CD4-positive, alpha-beta T cell (primary cell): Measurements from ENCODE around the gene NEB. TPM values are rescaled to one million over a fixed set of nuclear protein-coding genes. Genes with fewer than 3 reads are reported as not detected.

Experiments used
- ATAC-seq: fragments of 200-7000 bp; cut with Tn5 transposase; one replicate; pipeline ENCODE4 v1.10.0; 2022; ENCODE audit warnings: mild to moderate bottlenecking; ENCODE audit not compliant: poor library complexity
- CTCF ChIA-PET: fragments of 350-600 bp; sonication (Branson Sonifier 250); formaldehyde crosslinking; loops from one replicate; lab custom pipeline; 2021; ENCODE audit warnings: antibody characterized with exemption, inconsistent platforms; lab: Charles Lee
- POLR2A ChIA-PET: fragments of 350-600 bp; sonication (Branson Sonifier 250); formaldehyde crosslinking; loops from one replicate; lab custom pipeline; 2021; ENCODE audit warnings: antibody characterized with exemption, inconsistent platforms; lab: Charles Lee
- DNase-seq, 14 experiments: peaks; one replicate each; pipeline ENCODE4 v3.0.0-alpha.2; 2013 to 2020; ENCODE audit warnings: mixed read lengths in 2 of 14
- H3K27ac ChIP-seq, 2 donors: one replicate each; pipeline versions ENCODE4 v1.5.1 to v1.7.0; 2013; ENCODE audit warnings: low read length in 2 of 2, low read depth in 1 of 2, mild to moderate bottlenecking in 1 of 2
- H3K27me3 ChIP-seq, 2 experiments: 1 replicate in 1 of 2; 2 replicates in 1 of 2; pipeline versions ENCODE4 v1.6.1 to v1.7.0; 2013; ENCODE audit warnings: low read length in 2 of 2, control low read depth in 1 of 2, mild to moderate bottlenecking in 1 of 2, moderate library complexity in 1 of 2; ENCODE audit not compliant: insufficient read depth in 2 of 2, control insufficient read depth in 1 of 2
- H3K36me3 ChIP-seq: one replicate; pipeline ENCODE4 v1.6.1; 2013; ENCODE audit warnings: low read length, control low read depth; ENCODE audit not compliant: insufficient read depth
- H3K4me1 ChIP-seq: one replicate; pipeline ENCODE4 v1.6.1; 2013; ENCODE audit warnings: low read length, control low read depth; ENCODE audit not compliant: insufficient read depth
- H3K4me3 ChIP-seq: one replicate; pipeline ENCODE4 v1.5.1; 2013; ENCODE audit warnings: mild to moderate bottlenecking, low read length, moderate library complexity
- H3K9me3 ChIP-seq, 2 experiments: 1 replicate in 1 of 2; 2 replicates in 1 of 2; pipeline versions ENCODE4 v1.6.1 to v1.7.0; 2013; ENCODE audit warnings: low read length in 2 of 2, mild to moderate bottlenecking in 2 of 2, control low read depth in 1 of 2, moderate library complexity in 1 of 2; ENCODE audit not compliant: control insufficient read depth in 1 of 2, insufficient read depth in 1 of 2
- H3K27ac Mint-ChIP-seq: one replicate; pipeline ENCODE4 v1.8.0; 2020; ENCODE audit warnings: mixed read lengths
- H3K27me3 Mint-ChIP-seq: one replicate; pipeline ENCODE4 v1.8.0; 2021; ENCODE audit warnings: mixed read lengths
- H3K36me3 Mint-ChIP-seq: one replicate; pipeline ENCODE4 v1.8.0; 2021; ENCODE audit warnings: low read depth, mixed read lengths
- H3K4me1 Mint-ChIP-seq: one replicate; pipeline ENCODE4 v1.8.0; 2021; ENCODE audit warnings: low read depth, mixed read lengths
- H3K4me3 Mint-ChIP-seq: one replicate; pipeline ENCODE4 v1.8.0; 2020; ENCODE audit warnings: mild to moderate bottlenecking, mixed read lengths
- H3K9me3 Mint-ChIP-seq: one replicate; pipeline ENCODE4 v1.8.0; 2020; ENCODE audit warnings: mixed read lengths
- intact Hi-C, 2 experiments: fragments of 100-400 bp; cut with DNase I in 1 of 2; cut with micrococcal nuclease in 1 of 2; formaldehyde crosslinking; loops; one replicate each; pipeline versions ENCODE4 v1.15.1 to v1.9.0; 2023 to 2025; cut with DNase I, micrococcal nuclease
- total RNA-seq, 174 experiments: library from RNA in 2 of 174; stranded (reverse) in 2 of 174; gene quantifications; one replicate each; pipeline ENCODE4 v1.2.3 and lab custom pipeline; 2021 to 2026
- TF ChIP-seq, protein P1 (sequence below): fragments of 200-600 bp; IDR thresholded peaks from one replicate; pipeline ENCODE4 v1.8.0; 2022; ENCODE audit warnings: antibody characterized with exemption, mild to moderate bottlenecking

Gene NEB
- total RNA-seq, 2 experiments from 2014 or later, result 1.2 to 1.8 TPM

DNA sequence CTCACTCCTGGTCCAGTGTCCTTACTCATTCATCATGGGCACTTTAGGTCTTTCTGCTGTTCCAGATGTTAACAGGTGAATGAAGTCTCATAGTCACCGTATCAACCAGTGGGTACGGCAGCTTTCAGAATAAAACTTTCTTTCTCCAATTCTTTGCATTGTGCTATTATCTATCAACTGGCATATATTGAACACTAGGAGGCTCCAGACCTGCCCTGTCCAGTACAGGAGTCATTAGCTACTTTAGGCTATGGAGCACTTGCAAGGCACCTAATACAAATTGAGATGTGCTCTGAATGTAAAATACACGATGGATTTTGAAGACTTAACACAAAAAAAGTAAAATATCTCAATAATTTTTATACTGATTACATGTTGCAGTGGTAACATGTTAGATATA lies 43.2 kb upstream of the NEB start:
- Mint-ChIP-seq H3K4me3 (no peak overlapping the region), H3K9me3 (peaks cover 2% of the 10 kb centered on the region), H3K27me3 (no peaks in the 10 kb centered on the region), H3K36me3 (peaks cover 63% of the 10 kb centered on the region), H3K4me1 (no peaks in the 10 kb centered on the region), H3K27ac (no peak overlapping the region)
- H3K9me3 ChIP-seq, result no peaks in the 10 kb centered on the region
- peaks cover 3% of the 10 kb centered on the region for H3K36me3 ChIP-seq
- H3K27me3 ChIP-seq, result no peaks in the 10 kb centered on the region
- no peak overlapping the region for H3K27ac ChIP-seq
- DNase-seq, result no peak
- ChIA-PET POLR2A (no interaction called here), CTCF (no interaction called here)
- H3K4me1 ChIP-seq, result no peaks in the 10 kb centered on the region
- no peak for ATAC-seq
- TF ChIP-seq, protein P1, sequence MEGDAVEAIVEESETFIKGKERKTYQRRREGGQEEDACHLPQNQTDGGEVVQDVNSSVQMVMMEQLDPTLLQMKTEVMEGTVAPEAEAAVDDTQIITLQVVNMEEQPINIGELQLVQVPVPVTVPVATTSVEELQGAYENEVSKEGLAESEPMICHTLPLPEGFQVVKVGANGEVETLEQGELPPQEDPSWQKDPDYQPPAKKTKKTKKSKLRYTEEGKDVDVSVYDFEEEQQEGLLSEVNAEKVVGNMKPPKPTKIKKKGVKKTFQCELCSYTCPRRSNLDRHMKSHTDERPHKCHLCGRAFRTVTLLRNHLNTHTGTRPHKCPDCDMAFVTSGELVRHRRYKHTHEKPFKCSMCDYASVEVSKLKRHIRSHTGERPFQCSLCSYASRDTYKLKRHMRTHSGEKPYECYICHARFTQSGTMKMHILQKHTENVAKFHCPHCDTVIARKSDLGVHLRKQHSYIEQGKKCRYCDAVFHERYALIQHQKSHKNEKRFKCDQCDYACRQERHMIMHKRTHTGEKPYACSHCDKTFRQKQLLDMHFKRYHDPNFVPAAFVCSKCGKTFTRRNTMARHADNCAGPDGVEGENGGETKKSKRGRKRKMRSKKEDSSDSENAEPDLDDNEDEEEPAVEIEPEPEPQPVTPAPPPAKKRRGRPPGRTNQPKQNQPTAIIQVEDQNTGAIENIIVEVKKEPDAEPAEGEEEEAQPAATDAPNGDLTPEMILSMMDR, result no peak
- no peak overlapping the region for H3K4me3 ChIP-seq
- intact Hi-C loops, result no loop called here

DNA sequence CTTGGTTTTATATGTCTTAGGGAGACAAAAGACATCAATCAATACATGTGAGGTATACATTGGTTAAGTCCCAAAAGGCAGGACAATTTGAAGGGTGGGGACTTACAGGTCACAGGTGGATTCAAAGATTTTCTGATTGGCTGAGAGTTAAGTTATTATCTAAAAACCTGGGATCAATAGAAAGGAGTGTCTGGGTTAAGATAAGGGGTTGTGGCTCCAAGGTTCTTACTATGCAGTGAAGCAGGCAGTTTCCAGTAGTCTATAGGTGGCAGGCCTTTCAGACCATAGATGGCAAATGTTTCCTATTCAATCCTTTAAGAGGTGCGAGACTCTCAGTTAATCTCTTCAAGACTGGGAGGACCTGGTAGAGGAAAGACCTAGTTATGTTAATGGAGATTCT lies 42.1 kb upstream of the NEB start:
- POLR2A ChIA-PET, result no interaction called here
- no peaks in the 10 kb centered on the region for H3K27me3 Mint-ChIP-seq
- no peaks in the 10 kb centered on the region for H3K4me1 Mint-ChIP-seq
- TF ChIP-seq, protein P1, result no peak
- no peak overlapping the region for H3K27ac ChIP-seq
- peaks cover 2% of the 10 kb centered on the region for H3K9me3 Mint-ChIP-seq
- ATAC-seq (no peak), DNase-seq (no peak)
- intact Hi-C loops, result no loop called here
- H3K27ac Mint-ChIP-seq, result no peak overlapping the region
- no peaks in the 10 kb centered on the region for H3K36me3 ChIP-seq
- H3K4me3 ChIP-seq, result no peak overlapping the region
- no peaks in the 10 kb centered on the region for H3K4me1 ChIP-seq
- CTCF ChIA-PET, result no interaction called here
- H3K36me3 Mint-ChIP-seq, result peaks cover 58% of the 10 kb centered on the region
- H3K9me3 ChIP-seq, result no peaks in the 10 kb centered on the region
- no peaks in the 10 kb centered on the region for H3K27me3 ChIP-seq
- no peak overlapping the region for H3K4me3 Mint-ChIP-seq

DNA sequence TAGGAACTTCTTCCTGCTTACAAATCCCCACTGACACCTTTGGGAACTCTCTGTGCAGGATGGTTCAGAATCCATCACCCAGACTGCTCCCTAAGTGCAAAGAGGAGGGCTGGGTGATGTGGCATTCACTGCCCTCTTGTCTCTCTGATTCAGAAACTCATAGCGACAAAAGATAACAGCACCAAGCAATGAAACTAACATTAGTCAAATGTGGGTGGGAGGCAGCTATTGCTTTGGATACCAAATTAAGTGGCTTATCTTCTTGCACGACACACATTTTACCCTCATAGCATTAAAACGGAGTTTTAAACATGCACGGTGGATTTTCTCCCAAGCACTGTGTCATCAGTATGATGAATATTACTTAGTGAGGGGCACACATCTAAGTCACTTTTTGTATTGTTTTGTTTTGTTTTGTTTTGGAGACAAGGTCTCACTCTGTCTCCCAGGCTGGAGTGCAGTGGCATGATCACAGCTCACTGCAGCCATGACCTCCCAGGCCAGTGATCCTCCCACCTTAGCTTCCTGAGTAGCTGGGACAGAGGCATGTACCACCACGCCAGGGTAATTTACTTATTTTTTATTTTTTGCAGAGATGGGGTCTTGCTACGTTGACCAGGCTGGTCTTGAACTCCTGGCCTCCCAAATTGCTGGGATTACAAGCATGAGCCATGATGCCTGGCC lies 40.9 kb upstream of the NEB start:
- H3K4me1 Mint-ChIP-seq, result no peaks in the 10 kb centered on the region
- ChIA-PET POLR2A (no interaction called here), CTCF (no interaction called here)
- Histone ChIP-seq H3K4me3 (no peak overlapping the region), H3K9me3 (peaks cover 0 to under 1% of the 10 kb centered on the region in 2 experiments), H3K27ac (no peak overlapping the region), H3K27me3 (no peaks in the 10 kb centered on the region), H3K4me1 (no peaks in the 10 kb centered on the region), H3K36me3 (no peaks in the 10 kb centered on the region)
- intact Hi-C loops, result no loop called here
- no peak overlapping the region for H3K4me3 Mint-ChIP-seq
- TF ChIP-seq, protein P1, result no peak
- H3K27ac Mint-ChIP-seq, result no peak overlapping the region
- peaks cover 52% of the 10 kb centered on the region for H3K36me3 Mint-ChIP-seq
- peaks cover 2% of the 10 kb centered on the region for H3K9me3 Mint-ChIP-seq
- no peak for DNase-seq
- no peak for ATAC-seq
- no peaks in the 10 kb centered on the region for H3K27me3 Mint-ChIP-seq
